Adipocyte (in vitro differentiated cells): ENCODE data around the gene ITGBL1.

Experiments
- DNase-seq: peaks from one replicate; pipeline ENCODE4 v3.0.0-alpha.2; 2015; ENCODE audit warnings: low read depth
- H3K27me3 ChIP-seq: replicated peaks from 2 replicates; pipeline ENCODE4 v1.7.0; 2013; ENCODE audit warnings: mild to moderate bottlenecking, low read length, moderate library complexity; ENCODE audit not compliant: control insufficient read depth, insufficient read depth
- H3K36me3 ChIP-seq: 2 replicates; pipeline ENCODE4 v1.7.0; 2013; ENCODE audit warnings: low read length, mild to moderate bottlenecking, moderate library complexity; ENCODE audit not compliant: control insufficient read depth, insufficient read depth, severe bottlenecking
- H3K4me1 ChIP-seq: 2 replicates; pipeline ENCODE4 v1.7.0; 2013; ENCODE audit warnings: mild to moderate bottlenecking, low read length, moderate library complexity; ENCODE audit not compliant: control insufficient read depth, insufficient read depth
- H3K4me3 ChIP-seq: 2 replicates; pipeline ENCODE4 v1.7.0; 2013; ENCODE audit warnings: mild to moderate bottlenecking, low read length, moderate library complexity
- H3K9ac ChIP-seq: 2 replicates; pipeline ENCODE4 v1.7.0; 2013; ENCODE audit warnings: mild to moderate bottlenecking, low read length, moderate library complexity
- H3K9me3 ChIP-seq: 2 replicates; pipeline ENCODE4 v1.7.0; 2013; ENCODE audit warnings: mild to moderate bottlenecking, low read length, moderate library complexity; ENCODE audit not compliant: control insufficient read depth

Gene ITGBL1

GRCh38 chr13:101611491-101612475 lies 159.3 kb downstream of the ITGBL1 start:
- Histone ChIP-seq H3K27me3 (no peaks in the 10 kb centered on the region), H3K9ac (no peak overlapping the region), H3K4me1 (peaks cover 10% of the 10 kb centered on the region), H3K4me3 (no peak overlapping the region), H3K9me3 (no peaks in the 10 kb centered on the region), H3K36me3 (peaks cover 6% of the 10 kb centered on the region)
- DNase-seq = no peak

- no peak for DNase-seq
- Histone ChIP-seq H3K9ac (no peak overlapping the region), H3K4me1 (peaks cover 10% of the 10 kb centered on the region)
Observed at GRCh38 chr13:101612735-101613134, 160.3 kb downstream of the ITGBL1 start.

GRCh38 chr13:101614491-101614890 lies 162.0 kb downstream of the ITGBL1 start:
- no peak for DNase-seq
- H3K9ac ChIP-seq = no peak overlapping the region
- H3K27me3 ChIP-seq = no peaks in the 10 kb centered on the region
- no peaks in the 10 kb centered on the region for H3K9me3 ChIP-seq
- peaks cover 11% of the 10 kb centered on the region for H3K36me3 ChIP-seq
- H3K4me3 ChIP-seq = no peak overlapping the region
- H3K4me1 ChIP-seq = peaks cover 10% of the 10 kb centered on the region

More at GRCh38 chr13:101612735-101613134, 160.3 kb downstream of the ITGBL1 start:
- Histone ChIP-seq H3K9me3 (no peaks in the 10 kb centered on the region), H3K36me3 (peaks cover 6% of the 10 kb centered on the region), H3K27me3 (no peaks in the 10 kb centered on the region), H3K4me3 (no peak overlapping the region)

GRCh38 chr13:101618440-101619187 lies 166.1 kb downstream of the ITGBL1 start:
- H3K27me3 ChIP-seq = no peaks in the 10 kb centered on the region
- peaks cover 14% of the 10 kb centered on the region for H3K4me1 ChIP-seq

GRCh38 chr13:101621099-101621498 lies 168.6 kb downstream of the ITGBL1 start:
- H3K9ac ChIP-seq = no peak overlapping the region

More at GRCh38 chr13:101618440-101619187, 166.1 kb downstream of the ITGBL1 start:
- Histone ChIP-seq H3K36me3 (peaks cover 27% of the 10 kb centered on the region), H3K9me3 (no peaks in the 10 kb centered on the region), H3K4me3 (no peak overlapping the region), H3K9ac (no peak overlapping the region)
- no peak for DNase-seq

GRCh38 chr13:101623470-101624209 lies 171.2 kb downstream of the ITGBL1 start:
- H3K4me1 ChIP-seq = peaks cover 42% of the 10 kb centered on the region
- DNase-seq = no peak
- peaks cover 22% of the 10 kb centered on the region for H3K36me3 ChIP-seq
- no peaks in the 10 kb centered on the region for H3K27me3 ChIP-seq
- peak overlapping the region; percentile 17 for H3K9ac ChIP-seq
- no peak overlapping the region for H3K4me3 ChIP-seq
- H3K9me3 ChIP-seq = no peaks in the 10 kb centered on the region

More at GRCh38 chr13:101621099-101621498, 168.6 kb downstream of the ITGBL1 start:
- Histone ChIP-seq H3K4me3 (no peak overlapping the region), H3K4me1 (peaks cover 26% of the 10 kb centered on the region), H3K27me3 (no peaks in the 10 kb centered on the region), H3K9me3 (no peaks in the 10 kb centered on the region), H3K36me3 (peaks cover 22% of the 10 kb centered on the region)
- no peak for DNase-seq

GRCh38 chr13:101624210-101624922 lies 171.9 kb downstream of the ITGBL1 start:
- H3K9ac ChIP-seq = no peak overlapping the region
- H3K4me3 ChIP-seq = no peak overlapping the region
- H3K4me1 ChIP-seq = peaks cover 42% of the 10 kb centered on the region
- no peak for DNase-seq
- no peaks in the 10 kb centered on the region for H3K27me3 ChIP-seq
- H3K9me3 ChIP-seq = no peaks in the 10 kb centered on the region
- peaks cover 18% of the 10 kb centered on the region for H3K36me3 ChIP-seq

- H3K4me1 ChIP-seq = peaks cover 42% of the 10 kb centered on the region
- H3K9me3 ChIP-seq = no peaks in the 10 kb centered on the region
- DNase-seq = no peak
- no peak overlapping the region for H3K9ac ChIP-seq
- H3K4me3 ChIP-seq = no peak overlapping the region
- peaks cover 12% of the 10 kb centered on the region for H3K36me3 ChIP-seq
- no peaks in the 10 kb centered on the region for H3K27me3 ChIP-seq
Observed at GRCh38 chr13:101624981-101625380, 172.5 kb downstream of the ITGBL1 start.

- no peaks in the 10 kb centered on the region for H3K27me3 ChIP-seq
- peak; percentile 43 for DNase-seq
- H3K4me1 ChIP-seq = peaks cover 32% of the 10 kb centered on the region
- no peaks in the 10 kb centered on the region for H3K9me3 ChIP-seq
- no peaks in the 10 kb centered on the region for H3K36me3 ChIP-seq
- H3K4me3 ChIP-seq = peak overlapping the region; percentile 78
- peak overlapping the region; percentile 74 for H3K9ac ChIP-seq
Observed at GRCh38 chr13:101626925-101627555, 174.6 kb downstream of the ITGBL1 start.

GRCh38 chr13:101627556-101627943 lies 175.1 kb downstream of the ITGBL1 start:
- peak overlapping the region; percentile 78 for H3K4me3 ChIP-seq
- H3K27me3 ChIP-seq = no peaks in the 10 kb centered on the region
- no peaks in the 10 kb centered on the region for H3K36me3 ChIP-seq
- H3K9ac ChIP-seq = peak overlapping the region; percentile 74
- H3K9me3 ChIP-seq = no peaks in the 10 kb centered on the region
- DNase-seq = no peak
- H3K4me1 ChIP-seq = peaks cover 32% of the 10 kb centered on the region
